Neural crest cell (in vitro differentiated cells): ENCODE data around the gene PPP2R2B. TPM values are rescaled to one million over a fixed set of nuclear protein-coding genes. Genes with fewer than 3 reads are reported as not detected.

Experiments used
- DNase-seq: peaks from one replicate; pipeline ENCODE4 v3.0.0; 2021; ENCODE audit warnings: low read depth, mixed read lengths, low spot score
- H3K27ac Mint-ChIP-seq: one replicate; pipeline ENCODE4 v1.8.0; 2021; ENCODE audit warnings: mild to moderate bottlenecking, mixed read lengths; ENCODE audit not compliant: unreplicated experiment
- H3K27me3 Mint-ChIP-seq: 2 replicates; pipeline ENCODE4 v1.8.0; 2021; ENCODE audit warnings: low read depth, mild to moderate bottlenecking, mixed read lengths
- H3K36me3 Mint-ChIP-seq: 2 replicates; pipeline ENCODE4 v1.8.0; 2021; ENCODE audit warnings: low read depth, mild to moderate bottlenecking, mixed read lengths
- H3K4me1 Mint-ChIP-seq: 2 replicates; pipeline ENCODE4 v1.8.0; 2021; ENCODE audit warnings: mixed read lengths
- H3K4me3 Mint-ChIP-seq: one replicate; pipeline ENCODE4 v1.8.0; 2021; ENCODE audit warnings: mild to moderate bottlenecking, mixed read lengths
- H3K9me3 Mint-ChIP-seq: 2 replicates; pipeline ENCODE4 v1.8.0; 2021; ENCODE audit warnings: mixed read lengths
- CTCF ChIP-seq: fragments of 200-600 bp; sonication (generic); conservative IDR thresholded peaks from 2 replicates; pipeline ENCODE4 v1.5.0; 2021; ENCODE audit warnings: antibody characterized with exemption, mild to moderate bottlenecking
- total RNA-seq: library from RNA; stranded (reverse); gene quantifications from 2 replicates; pipeline ENCODE4 v1.2.1, GENCODE V29; 2021

PPP2R2B gene
- total RNA-seq, 1 donor from 2014 or later: 4.9 TPM

DNA sequence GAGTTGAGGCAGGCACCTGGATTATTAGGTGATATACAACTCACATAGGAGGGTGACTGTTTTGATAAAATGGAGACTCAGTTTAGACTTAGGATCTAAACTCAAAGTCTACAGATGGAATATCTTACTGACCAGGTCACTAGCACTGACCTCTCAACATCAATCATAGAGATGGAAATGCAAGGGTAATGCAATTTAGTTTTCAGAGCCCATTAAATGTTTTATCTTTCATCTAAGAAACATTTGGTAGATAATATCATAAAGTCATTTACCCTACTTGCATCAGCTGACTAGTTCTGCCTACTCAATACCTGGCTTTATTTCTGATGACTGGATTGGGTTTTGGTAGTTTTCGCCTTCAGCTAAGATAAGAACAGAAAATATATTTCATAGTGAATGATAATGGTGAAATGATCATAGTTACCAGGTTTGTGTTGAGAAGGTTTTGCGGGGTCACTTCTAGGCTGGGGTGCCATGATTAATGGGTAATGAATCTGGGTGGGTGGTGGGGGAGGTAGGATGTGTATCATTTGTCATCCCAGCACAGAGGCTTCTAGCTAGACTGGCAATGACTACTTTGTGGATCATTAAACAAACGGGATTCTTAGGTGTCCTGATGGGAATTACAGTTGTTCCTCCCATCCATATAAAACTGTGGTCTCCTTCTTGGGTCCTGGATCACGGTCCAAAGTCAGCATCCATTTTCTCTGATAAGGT lies 173.4 kb downstream of the PPP2R2B start:
- Mint-ChIP-seq H3K9me3 (no peaks in the 10 kb centered on the region), H3K36me3 (no peaks in the 10 kb centered on the region), H3K4me1 (peaks cover 8% of the 10 kb centered on the region), H3K27me3 (no peaks in the 10 kb centered on the region), H3K27ac (no peak overlapping the region), H3K4me3 (no peak overlapping the region)
- no peak for DNase-seq
- no peak for TF ChIP-seq CTCF

- Mint-ChIP-seq H3K27me3 (no peaks in the 10 kb centered on the region), H3K4me1 (peaks cover 8% of the 10 kb centered on the region), H3K27ac (no peak overlapping the region), H3K9me3 (no peaks in the 10 kb centered on the region), H3K4me3 (no peak overlapping the region), H3K36me3 (no peaks in the 10 kb centered on the region)
- DNase-seq: no peak
- no peak for TF ChIP-seq CTCF
Observed at GRCh38 chr5:146703899-146704298, 174.7 kb downstream of the PPP2R2B start.

DNA sequence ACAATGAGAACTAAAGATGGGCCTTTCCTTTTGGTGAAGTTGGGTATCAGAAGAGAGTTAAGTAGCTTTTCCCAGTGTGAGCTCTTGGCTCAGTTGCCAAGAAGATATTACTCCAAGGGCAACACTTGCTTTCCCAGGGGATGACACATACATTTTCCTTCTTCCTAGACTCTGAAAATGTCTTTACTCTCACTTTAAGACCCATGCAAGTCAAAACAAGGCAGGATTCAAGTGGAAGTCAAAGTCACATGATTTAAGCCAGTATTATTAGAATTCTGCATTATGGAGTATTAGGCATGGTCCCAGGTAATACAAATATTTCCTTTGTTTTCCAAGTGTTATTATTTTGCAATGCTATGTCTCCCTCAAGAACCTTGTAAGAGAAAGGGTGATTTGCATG lies 175.1 kb downstream of the PPP2R2B start:
- DNase-seq: no peak
- no peaks in the 10 kb centered on the region for H3K36me3 Mint-ChIP-seq
- no peak overlapping the region for H3K4me3 Mint-ChIP-seq
- H3K27ac Mint-ChIP-seq: no peak overlapping the region
- H3K4me1 Mint-ChIP-seq: peaks cover 8% of the 10 kb centered on the region
- no peaks in the 10 kb centered on the region for H3K9me3 Mint-ChIP-seq
- no peak for TF ChIP-seq CTCF
- H3K27me3 Mint-ChIP-seq: no peaks in the 10 kb centered on the region

DNA sequence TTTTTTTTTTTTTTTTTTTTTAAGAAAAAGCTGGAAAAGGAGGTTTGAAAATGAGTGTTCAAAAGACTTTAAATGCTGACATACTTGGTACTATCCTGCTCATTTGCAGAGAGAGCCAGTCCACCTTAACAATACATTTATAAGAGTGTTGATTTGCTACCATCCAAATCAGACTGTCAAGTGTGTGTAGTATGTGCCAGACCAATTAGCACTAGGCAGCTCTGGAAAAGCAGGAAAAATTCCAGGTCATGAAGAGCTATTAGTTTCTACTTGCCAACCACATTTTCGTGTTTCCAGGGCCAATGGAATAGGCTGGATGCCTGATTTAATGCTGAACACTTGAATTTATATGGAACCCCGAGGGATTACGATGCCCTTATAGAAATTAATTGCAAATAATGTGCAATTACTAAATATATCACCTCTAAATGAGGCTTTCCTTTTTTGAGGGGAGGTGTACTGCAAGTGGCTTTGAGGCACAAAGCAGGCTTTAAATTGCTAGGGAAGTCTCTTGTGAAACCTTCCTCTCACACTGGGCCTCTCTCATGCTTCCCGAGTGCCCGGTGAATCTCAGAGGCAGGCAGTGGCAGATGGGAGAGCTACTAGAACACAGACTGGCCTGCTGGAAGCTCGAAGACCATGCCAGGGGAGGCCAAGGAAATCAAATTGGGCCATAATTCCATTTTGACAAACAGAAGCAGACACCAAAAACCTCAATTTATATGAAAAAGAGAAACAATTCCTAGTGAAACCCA lies 178.7 kb downstream of the PPP2R2B start:
- DNase-seq: no peak
- Mint-ChIP-seq H3K27me3 (no peaks in the 10 kb centered on the region), H3K4me3 (no peak overlapping the region), H3K36me3 (no peaks in the 10 kb centered on the region), H3K27ac (no peak overlapping the region), H3K4me1 (peaks cover 8% of the 10 kb centered on the region), H3K9me3 (no peaks in the 10 kb centered on the region)
- no peak for TF ChIP-seq CTCF

DNA sequence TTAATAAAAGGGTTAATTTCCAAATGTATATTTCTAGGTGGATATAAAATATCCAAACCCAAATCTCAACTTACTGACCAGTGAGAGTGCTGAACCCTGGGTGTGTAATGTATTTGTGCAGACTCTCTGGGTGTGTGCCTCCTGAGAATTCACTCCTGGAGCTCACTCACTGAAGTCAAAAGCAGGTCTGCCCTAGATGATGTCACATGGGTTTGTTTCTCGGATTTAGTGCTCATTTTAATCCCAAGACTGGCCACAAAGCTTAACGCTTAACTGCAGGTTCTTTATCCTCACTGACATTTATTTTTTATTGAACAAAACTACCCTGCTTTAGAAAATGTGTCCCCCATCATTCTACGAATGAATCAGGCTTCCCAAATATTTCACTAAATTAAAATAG lies 179.4 kb downstream of the PPP2R2B start:
- no peak overlapping the region for H3K4me3 Mint-ChIP-seq
- peaks cover 8% of the 10 kb centered on the region for H3K4me1 Mint-ChIP-seq
- no peak for TF ChIP-seq CTCF
- no peaks in the 10 kb centered on the region for H3K27me3 Mint-ChIP-seq
- no peak for DNase-seq
- no peak overlapping the region for H3K27ac Mint-ChIP-seq
- H3K9me3 Mint-ChIP-seq: no peaks in the 10 kb centered on the region
- H3K36me3 Mint-ChIP-seq: no peaks in the 10 kb centered on the region
